Activated CD4-positive, alpha-beta T cell treated with anti-CD3 and anti-CD28 coated beads, Interleukin-2, amount 50 U/mL, for 4 hours (primary cell): ENCODE results near the gene TRANK1.

Source experiments
- DNase-seq, 2 experiments: peaks; one replicate each; pipeline ENCODE4 v3.0.0-alpha.2; 2020

The TRANK1 gene

DNA sequence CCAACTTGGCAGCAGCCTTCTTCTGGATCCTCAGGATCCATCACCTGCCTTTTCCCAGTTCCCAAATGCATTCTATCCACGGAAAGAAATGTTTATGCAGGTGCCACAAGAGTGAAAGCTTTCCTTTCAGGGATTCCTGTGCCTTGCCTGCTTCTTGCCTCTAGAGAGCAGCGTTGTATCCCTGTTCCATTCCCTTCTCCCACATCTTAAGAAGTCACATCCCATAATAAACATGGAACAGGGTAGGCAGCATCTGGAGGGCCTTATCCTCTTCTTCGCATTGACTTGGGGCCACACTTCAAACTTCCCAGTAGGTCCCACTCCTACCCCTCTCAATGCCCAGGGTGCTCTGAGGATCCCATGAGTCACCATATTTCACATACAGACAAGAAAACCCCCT, 107.8 kb downstream of the TRANK1 start:
- no peak for DNase-seq

DNA sequence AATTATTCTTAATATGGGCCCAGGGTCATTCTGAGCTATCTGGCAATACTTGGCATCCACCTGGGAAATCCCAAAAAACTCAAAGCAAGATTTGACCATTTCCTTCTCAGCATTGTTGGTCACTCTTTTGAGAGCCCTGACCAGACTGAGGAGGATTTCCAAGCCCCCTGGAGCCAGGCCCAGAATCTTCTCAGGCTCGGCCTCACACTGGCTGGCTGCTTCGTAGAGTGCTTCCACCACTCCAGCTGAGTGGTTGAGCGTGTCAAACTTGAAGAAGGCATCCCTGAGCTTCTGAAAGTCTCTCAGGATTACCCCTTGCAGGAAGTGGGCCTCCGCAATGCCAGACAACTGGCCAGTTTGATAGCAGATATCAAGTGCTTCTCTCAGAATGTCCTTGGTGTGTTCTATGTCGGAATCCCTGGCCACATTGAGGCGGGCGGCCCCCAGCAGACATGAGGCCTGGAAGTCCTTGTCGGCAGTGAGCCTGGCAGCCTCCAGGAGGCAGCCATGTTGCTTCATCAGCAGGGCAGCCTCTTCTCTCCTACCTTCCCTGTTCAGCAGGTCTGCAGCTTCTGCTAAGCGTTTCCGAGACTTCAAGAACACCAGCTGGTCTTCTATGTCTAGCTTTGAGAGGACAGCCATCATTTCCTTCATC, 111.6 kb downstream of the TRANK1 start:
- DNase-seq = no peak

DNA sequence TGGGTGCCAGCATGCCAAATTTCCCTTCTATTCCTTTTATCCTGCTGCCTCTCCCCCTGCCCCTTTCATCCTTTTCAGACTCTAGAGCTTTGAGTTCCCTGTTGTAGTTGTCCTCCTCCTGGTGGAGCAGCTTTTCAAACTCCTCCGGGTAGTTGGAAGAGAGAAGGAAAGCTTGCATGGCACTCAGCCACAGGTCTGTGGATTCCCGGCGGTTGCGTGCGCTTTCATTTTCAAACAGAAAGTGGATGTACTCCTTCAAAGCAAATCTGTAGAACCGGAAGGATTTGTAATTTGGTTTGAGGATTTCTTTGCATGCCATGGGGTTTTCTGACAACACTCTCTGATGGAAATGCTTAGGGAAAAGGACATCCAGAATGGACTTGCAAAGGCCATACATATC, 112.4 kb downstream of the TRANK1 start:
- no peak for DNase-seq

DNA sequence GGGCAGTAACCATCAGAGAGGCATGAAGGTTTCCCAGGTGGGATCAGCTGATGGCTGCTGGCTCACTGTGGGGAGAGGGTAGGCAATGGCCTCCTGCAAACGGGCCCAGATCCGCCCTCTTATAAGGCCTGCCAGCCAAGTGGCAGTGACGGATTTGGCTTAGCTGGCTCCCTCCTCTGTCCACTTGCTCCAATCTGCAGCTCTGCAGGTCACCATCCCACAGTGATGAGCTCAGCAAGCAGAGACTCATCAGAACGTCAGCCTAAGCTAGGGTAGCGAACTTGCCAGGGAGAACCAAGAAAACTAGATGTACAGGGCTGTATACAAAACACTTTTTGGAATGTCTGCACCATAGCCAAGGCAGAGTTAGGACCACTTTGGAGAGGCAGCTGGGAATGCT, 117.7 kb downstream of the TRANK1 start:
- no peak for DNase-seq

DNA sequence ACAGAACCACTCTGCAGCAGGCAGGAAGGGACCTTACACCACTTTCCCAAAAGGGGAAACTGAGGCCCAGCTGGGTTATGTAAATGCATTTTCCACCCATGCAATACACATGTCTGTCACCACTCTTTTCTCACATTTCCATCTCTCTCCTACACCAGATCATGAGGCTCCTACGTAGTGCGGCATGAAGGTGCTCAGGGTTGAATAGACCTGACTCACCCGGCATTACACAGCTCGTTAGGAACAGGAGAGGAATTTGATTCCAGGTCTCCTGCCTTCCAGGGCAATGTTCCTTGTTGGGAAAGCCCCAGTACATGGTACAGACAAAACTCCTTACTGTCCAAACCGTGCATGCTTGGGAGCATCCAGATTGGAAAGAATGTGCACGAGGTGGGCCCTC, 118.6 kb downstream of the TRANK1 start:
- no peak for DNase-seq

DNA sequence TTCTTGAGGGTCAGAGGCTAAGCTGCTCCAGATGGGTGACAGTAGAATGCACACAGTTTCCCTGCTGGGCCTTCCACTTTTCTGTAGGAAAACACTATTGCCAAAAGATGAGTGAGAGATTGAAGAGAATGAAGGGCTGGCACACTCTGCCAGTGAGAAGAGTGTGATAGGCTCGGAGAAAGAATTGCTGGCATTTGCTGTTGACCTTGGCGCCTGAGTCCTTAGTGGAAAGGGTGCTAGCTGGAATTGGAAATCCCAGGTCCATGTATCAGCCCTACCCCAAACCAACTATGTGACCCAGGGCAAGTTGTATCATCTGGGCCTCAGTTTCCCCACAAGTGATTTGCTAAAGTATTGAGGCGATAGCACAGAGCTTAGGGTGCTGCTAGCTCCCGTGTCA, 120.4 kb downstream of the TRANK1 start:
- DNase-seq = no peak

DNA sequence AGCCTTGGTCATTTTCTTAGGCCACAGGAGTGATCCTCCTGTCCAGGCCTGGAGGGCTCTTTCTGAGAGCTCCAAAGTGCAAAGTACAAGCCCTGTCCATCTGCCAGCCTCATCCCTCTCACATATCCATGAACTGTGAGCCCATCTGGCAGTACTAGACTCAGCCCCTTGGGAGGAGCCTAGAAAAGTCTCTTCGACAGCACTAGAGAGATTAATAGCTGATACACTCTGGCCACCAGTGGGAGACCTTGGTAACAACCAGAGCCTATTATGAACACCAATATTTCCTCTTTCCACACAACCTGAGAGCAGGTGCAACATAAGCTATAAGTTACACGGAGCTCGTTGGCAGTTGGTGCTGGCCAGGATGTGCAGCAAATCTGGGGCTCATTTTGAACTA, 121.0 kb downstream of the TRANK1 start:
- DNase-seq = no peak

DNA sequence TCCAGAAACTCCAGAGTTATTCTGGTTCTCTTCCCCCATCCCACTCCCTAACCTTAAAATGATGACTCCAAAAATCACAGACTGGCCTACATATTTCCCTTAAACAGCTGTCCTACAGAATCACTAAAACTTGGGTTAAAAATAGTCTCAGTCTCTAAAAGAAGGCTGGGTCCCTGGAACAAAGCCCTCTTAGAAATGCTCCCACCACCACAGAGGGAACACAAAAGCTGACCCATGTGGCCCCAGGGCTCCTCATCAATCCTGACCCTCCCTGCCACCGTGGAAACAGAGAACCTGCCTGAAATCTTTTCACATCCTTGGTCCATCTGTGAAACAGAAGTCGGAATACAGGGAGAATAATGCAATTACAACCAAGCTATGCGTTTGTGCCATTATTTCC, 124.8 kb downstream of the TRANK1 start:
- no peak for DNase-seq

DNA sequence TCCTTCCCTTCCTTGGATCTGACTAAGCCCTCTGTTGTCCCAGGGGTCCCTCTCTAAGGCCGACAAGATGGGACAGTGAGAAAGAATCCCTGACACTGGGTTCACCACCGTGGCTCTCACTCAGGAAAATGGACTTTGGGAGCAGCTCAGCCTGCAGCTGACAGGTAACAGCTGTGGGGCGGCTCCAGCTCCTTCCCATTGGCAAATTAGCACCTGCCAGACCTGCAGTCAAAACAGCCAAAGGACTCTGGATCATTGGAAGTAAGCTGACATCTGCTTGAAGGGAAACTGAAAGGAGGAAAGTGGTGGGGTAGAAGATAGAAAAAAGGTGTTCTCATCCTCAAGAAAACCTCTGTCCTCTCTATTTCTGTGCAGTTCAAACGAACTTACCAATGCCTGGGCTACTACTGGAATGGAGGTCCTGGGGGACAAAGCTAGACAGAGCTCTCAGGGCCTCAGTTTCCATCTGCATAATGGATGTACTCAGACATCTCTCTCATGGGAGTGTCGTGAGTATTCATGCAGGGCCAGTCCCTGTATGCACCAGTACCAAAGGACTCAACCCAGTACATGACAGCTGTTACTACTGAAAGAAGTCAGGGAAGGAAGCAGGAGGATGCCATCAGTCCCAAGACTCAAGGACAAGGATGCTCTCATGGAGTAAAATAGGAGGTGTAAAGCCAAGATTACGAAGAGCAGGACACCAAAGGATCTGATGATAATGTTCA, 126.9 kb downstream of the TRANK1 start:
- DNase-seq = no peak

DNA sequence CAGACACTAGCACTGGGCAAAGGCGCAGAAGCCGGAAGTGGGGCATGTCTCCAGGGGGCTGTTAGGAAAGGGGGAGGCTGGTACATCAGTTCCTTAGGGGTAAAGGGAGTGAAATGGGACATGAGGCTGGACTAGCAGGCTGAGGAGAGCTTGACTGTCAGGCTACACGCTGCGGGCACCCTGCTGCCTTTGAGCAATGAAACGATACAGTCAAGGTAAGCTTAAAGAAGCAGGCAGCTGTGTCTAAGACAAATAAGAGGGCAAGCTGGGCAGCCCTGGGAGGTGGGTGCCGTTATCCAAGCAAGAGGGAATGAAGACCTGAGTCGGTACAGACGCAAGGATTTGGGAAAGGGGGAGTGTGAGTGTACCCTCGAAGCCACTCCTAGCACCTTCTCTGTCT, 129.5 kb downstream of the TRANK1 start:
- no peak for DNase-seq

DNA sequence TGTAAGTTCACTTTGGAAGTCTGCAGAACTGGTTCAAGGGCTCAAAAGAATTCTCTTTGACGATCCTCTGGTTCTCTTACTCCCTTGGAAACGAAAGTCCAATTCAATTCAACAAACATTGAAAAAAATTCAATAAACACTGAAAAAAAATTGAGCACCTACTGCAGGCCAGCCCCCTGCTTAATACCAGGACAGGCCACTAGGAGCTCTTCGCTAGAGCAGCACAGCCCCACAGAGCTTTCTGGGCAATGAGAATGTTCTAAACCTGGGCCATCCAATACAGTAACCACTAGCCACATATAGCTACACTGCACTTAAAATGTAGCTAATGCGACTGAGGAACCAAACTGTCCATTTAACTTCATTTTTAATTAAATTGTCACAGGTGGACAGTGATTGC, 130.1 kb downstream of the TRANK1 start:
- no peak for DNase-seq

DNA sequence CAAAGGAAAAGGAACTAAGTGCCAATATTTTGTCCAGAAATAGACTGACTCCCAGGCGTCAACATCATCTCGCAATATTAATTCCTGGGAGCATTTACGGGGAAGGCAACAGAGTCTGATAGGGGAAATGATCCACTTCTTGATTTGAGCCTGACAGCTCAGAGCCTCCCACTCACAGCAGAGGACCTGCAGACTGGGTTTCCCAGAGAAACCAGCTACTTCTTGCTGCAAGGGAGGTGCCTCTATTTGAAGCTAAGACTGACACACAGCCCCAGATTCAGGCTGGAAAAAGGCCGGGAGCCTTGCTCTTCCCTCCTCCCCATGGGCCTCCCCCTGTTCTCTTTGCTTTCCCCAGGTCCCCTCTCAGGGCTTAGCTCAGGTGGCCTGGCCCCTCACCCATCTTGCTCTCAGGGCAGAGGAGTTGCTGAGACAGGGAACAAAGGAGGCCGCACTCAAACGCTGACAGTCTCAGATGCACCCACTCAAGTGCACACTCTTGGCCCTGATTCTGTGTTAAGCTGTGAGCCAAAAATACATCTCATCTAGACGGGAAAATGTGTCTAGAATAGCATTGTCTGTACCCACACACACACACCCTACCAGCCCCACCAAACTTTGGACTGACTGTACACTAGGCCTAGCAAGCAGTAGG, 130.7 kb downstream of the TRANK1 start:
- no peak for DNase-seq

DNA sequence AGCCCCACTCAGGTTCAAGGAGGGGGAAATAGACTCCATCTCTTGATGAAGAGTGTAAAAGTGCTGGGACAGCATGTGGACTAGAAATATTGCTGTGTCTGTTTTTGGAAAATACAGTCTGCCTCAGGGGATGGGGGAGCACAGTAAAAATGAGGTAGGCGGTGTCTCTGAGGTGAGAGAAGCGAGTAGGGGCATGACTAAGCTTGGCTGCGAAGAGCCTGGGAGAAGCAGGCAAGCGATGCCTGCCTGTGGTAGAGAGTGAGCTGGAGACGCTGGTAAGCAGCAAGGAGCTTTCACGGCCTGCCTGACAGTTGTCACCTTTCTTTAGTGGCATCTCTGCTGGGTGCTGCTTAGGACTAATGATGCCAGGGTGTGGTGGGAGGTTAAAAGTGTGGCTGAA, 131.5 kb downstream of the TRANK1 start:
- no peak for DNase-seq

DNA sequence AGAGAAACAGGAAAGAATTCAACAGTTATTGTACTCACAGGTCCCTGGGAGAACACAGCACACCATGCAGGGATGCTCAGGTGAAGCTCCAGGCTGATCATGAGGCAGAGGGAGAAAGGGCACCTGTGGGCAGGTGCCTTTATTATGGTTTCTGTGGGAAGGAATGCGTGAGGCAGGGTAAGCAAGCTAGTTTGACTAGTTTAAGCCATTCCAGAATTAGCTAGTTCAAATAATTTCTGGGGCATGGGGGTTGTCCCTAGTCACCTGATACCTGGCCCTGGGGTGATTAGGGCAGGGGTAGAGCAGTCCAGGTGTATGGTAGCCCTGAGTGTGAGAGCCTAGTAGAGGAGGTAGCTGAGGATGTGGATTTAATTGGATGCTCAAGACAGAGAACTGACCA, 132.6 kb downstream of the TRANK1 start:
- no peak for DNase-seq

DNA sequence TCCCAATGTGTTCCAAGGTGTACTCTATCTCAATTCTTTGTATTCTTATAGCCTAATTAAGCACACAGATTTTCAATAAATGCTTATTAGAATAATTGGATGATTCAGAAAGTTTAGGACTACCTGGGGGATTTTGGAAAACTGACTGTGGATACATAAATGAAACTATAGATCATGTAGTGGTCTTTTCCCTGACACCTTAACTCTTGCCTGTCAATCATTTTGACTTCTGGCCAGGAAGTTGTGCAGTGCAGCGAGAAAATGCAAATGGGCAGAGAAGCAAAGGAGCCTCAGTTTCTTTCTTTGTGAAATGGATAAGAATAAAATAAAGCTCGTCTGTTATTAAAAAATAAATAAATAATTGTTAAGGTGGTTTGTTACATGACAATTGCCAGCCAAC, 133.1 kb downstream of the TRANK1 start:
- no peak for DNase-seq

DNA sequence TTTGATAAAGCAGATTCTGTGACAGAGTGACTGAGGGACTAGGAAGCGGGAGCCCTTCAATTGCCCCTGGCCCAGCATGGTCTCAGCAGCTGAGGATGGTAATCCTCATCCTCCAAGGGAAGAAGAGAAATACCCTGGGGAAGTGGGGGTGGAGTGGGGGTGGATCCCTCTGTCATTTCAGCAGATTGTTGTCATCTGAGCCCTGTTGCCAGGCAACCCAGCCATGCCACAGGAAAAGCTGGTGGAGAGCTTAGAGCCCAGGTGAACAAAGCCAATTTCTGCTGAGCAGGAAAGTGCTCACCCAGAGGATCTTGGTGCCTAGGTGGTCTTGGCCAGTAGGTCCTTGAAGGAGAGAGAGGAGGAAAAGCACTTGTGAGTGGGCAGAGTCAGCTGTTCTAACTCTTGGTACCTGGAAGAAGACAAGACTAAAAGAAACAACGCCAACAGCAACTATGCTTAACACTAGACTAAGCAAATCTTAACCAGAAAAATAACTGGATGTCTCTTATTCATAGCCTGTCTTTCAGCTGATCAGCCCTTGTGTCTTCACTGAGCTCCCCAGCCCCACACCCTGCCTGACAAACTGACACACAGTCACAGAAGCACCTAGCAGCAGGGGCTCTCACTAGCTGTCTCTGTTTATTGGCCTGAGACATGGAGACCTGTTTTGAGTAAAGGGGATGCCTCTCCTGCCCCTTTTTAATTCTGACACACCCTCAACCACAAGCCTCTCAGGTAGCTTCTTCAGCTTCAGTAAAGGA, 140.4 kb downstream of the TRANK1 start:
- DNase-seq = no peak

DNA sequence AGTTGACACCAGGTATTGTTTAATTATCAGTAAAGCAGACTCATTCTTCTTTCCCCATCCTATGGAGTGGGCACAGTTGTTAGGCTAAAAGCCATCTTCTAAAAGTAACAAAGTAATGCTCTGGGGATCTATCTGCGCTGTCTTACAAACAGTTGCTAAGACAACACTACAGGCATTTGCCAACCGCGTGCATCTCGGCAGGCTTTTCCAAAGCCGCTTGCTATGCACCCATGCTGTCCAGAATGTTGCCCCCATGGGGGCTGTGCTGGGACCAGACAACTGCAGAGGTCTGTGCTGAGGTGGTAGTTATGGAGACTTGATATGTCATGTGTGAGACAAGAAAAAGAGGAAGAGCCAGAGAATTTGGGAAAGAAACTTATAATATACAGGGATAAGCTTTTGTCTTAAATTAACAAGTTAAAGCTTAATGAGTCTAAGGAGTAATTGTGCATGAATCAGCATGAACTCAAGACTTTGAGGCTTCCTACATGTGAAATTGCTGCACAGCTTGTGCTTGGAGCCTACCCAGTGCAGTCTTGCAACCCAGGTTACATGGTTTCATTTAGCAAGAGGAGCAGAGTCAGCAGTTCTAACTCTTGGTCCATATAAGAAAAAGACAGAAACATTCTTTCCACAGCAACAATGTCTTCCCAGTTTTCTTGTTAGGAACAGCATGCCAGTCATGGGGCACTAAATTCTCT, 141.6 kb downstream of the TRANK1 start:
- no peak for DNase-seq

DNA sequence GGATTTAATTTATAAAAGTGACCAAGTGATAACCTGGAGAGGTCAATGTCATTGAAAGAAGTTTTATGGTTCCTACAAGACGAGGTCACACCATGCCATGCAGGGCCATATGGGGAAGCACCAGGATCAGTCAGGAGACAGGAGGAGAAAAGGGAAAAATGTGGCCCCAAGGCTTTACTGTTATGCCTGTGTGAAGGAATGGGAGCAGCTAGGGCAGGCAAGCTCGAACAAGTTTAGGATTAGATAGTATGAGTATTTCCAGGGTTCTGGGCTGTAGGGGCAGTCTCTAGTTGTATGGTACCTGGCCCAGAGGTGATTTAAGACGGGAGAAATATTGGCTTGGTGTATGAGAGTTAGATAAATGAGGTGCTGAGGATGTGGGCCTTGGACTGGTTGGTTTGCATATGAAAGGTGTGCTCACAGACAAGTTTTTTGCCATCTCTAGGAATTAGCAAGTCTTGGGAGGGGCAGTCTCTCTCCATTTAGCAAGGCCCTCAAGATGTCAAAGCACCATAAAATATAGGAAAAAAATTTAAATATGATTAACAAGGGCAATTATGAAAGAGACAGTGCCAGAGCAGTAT, 144.2 kb downstream of the TRANK1 start:
- DNase-seq = no peak

DNA sequence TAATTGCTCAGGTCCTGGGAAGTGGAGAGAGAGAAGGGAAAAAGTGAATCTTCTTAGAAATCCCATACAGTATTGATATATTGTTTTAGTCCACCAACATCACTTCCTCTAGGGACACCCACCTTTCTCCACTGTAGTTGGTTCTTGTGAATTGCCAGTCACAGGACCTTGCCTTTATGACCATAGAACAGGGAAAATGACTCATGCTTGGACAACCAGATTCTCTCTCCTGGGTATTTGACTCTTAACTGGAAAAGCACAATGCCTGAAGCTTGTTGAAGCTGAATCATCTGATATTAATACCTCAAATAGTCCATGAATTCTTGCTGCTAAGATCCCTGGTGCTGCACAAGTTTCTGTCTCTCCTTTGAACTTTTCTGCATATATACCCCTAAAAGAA, 148.0 kb downstream of the TRANK1 start:
- no peak for DNase-seq

DNA sequence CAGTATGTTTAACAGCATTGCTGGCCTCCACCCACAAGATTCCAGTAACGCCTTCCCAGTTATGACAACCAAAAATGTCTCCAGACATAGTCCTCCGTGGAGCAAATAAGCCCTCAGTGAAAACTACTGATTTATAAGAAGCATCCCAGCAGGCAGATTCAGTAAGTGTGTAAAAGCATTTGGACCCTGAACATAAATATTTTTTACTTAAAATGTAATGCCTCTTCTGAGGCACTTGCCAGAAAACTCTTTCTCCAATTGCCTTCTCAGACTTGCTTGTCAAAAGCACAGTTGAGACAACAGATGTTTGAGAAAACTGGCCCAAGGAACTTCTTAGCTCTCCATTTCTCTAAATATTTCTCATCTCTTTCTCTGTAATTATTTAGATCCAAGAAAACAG, 148.7 kb downstream of the TRANK1 start:
- no peak for DNase-seq

DNA sequence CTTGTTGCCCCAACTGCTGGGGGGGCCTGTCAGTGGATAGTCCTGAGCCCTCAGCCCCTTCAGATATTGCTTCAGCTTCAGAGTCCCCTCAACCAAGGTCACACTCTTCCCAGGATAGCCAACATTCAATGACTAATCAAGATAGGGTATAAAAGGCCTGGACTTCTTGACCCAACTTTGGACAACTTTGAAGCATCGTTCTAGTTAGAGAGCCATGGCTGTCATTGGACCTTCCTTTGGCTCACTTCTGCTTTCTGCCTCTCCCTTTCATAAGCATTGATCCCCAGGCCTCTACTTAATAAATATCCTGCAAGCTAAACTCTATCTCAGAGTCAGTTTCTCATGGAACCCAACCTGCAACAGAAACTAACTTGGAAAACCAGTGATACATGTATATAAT, 149.2 kb downstream of the TRANK1 start:
- DNase-seq = no peak

DNA sequence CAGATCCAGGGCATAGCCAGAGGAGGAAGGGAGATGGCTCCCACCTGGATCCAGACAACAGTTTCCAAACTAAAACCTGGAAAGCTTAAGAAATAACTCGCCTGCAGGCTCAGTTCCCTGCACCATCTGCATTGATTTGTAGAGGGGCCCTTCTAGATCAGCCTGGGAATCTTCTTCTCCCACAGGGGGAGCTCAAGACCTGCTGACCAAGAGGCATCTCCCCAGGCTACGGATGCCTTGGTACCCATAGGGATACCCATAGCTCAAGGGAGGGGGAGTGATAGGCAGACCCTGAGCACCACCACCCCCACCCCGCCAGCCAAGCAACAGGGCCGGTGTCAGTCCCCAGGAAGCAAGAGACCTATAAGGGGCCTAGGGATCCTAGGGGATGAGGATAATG, 152.5 kb downstream of the TRANK1 start:
- DNase-seq = no peak

DNA sequence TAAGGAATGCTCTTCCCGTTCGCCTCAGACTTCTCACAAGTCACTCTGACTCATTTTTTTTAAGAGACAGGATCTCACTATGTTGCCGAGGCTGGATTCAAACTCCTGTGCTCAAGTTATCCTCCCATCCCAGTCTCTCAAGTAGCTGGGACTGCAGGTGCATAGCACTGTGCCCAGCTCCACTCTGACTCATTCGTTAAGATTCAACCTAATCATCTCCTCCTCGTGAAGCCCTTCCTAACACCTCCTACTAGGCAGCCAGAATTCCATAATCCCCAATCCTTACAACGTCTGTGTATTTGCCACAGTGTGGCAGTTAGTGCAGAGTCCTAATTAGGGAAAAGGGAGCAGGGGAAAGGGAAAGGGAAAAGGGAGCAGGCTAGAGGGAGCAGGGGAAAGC, 154.1 kb downstream of the TRANK1 start:
- no peak for DNase-seq
